GM18520 (cell line): ENCODE measurements around the gene BRWD1.
"Not testable (repeated sequence)": the region's sequence is repeated elsewhere in the genome, so short reads cannot be mapped to it uniquely, and the experiment has no call there.

Source experiments
- ATAC-seq: cut with Tn5 transposase; IDR thresholded peaks from one replicate; pipeline ENCODE4 v1.9.1; 2021; ENCODE audit not compliant: unreplicated experiment

Gene BRWD1

GRCh38 chr21:39141502-39141901 is 171.9 kb downstream of the BRWD1 start:
- no peak for ATAC-seq

GRCh38 chr21:39137248-39138178 is 175.9 kb downstream of the BRWD1 start:
- no peak for ATAC-seq

GRCh38 chr21:39136711-39137110 is 176.7 kb downstream of the BRWD1 start:
- no peak for ATAC-seq

- not testable (repeated sequence) for ATAC-seq
Measured at GRCh38 chr21:39136138-39136537, 177.3 kb downstream of the BRWD1 start.

- no peak for ATAC-seq
Measured at GRCh38 chr21:39134288-39134810, 179.1 kb downstream of the BRWD1 start.
